HG02763 (cell line): ENCODE data around the gene E2F1.
"Not testable (repeated sequence)": the region's sequence is repeated elsewhere in the genome, so short reads cannot be mapped to it uniquely, and the experiment has no call there.

Experiments
- ATAC-seq: cut with Tn5 transposase; IDR thresholded peaks from one replicate; pipeline ENCODE4 v1.9.1; 2021; ENCODE audit warnings: mild to moderate bottlenecking, moderate library complexity; ENCODE audit not compliant: unreplicated experiment

E2F1 gene

GRCh38 chr20:33646191-33646590 is 40.0 kb downstream of the E2F1 start:
- ATAC-seq = no peak

DNA sequence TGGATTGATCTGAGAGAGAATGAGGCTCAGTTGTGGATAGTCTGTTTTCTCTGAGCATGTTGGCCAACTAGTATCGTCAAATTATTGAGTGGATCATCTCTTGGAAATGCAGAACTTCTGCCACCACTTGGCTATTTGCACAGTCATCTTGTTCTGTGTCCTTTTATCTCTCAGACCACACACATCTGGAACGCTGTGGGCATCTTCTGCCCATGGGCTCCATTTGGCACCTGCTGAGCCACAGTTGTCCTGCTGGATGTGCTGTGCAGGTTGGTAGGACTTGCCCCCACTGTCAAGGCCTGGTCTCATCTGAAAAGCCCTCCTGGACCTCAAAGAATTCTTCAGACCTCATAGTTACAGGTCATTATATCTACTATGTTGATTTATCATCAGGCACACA is 40.8 kb downstream of the E2F1 start:
- ATAC-seq = no peak

GRCh38 chr20:33645072-33645358 is 41.2 kb downstream of the E2F1 start:
- ATAC-seq = no peak

GRCh38 chr20:33644313-33645071 is 41.7 kb downstream of the E2F1 start:
- ATAC-seq = no peak

DNA sequence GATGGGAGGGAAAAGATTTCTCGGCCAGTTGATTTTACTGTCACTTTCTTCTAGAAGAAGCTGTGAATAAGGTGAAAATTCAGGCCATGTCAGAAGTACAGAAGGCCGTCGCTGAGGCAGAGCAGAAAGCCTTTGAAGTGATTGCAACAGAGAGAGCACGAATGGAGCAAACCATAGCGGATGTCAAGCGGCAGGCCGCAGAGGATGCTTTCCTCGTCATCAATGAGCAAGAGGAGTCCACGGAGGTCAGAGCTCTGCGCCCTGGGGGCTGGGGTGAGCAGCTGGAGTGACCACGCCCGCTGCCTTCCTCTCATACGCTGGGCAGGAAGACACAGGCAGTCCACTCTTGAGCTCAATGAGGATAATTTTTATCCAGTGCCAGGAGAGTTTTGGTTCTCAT is 45.9 kb downstream of the E2F1 start:
- ATAC-seq = no peak

- ATAC-seq = no peak
These were observed 49.4 kb downstream of the E2F1 start for GRCh38 chr20:33636776-33637175.

DNA sequence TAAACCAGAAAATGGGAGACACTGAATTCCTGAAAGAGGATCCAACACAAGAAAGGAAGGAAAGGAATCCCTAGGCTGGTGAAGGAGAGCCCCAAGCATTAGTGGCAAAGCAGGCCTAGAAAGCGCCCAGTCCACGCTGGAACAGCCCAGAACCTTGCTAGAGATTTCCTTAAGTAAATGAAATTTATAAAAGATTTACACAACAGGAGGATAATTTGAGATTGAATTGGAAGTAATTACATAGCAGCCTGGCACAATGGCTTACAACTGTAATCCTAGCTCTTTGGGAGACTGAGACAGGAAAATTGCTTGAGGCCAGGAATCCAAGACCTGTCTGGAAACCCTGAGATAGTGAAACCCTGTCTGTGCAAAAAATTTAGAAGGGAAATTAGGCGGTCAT is 50.8 kb downstream of the E2F1 start:
- no peak for ATAC-seq

- not testable (repeated sequence) for ATAC-seq
These were observed 54.3 kb downstream of the E2F1 start for GRCh38 chr20:33631910-33632309.

DNA sequence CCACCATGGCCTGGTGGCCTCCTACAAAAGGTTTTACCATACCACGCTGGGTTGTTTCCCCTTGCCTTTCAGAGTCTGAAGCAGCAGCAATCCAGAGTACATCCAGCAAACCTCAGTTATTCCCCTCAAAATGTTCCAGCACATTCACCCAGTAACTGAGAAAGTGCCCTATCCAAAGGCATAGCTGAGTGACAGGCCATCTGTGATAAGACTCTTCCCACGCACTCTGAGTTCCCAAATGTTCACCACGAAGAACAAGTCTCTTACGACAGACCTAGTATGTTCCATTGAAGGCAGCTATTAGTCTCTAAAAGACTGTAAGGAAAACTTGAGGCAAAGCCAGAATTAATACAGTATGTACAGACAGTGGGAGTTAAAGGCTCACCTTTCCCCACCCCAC is 55.7 kb downstream of the E2F1 start:
- ATAC-seq = no peak

GRCh38 chr20:33629979-33630378 is 56.2 kb downstream of the E2F1 start:
- no peak for ATAC-seq

- ATAC-seq = no peak
These were observed 56.7 kb downstream of the E2F1 start for GRCh38 chr20:33629533-33629932.

- ATAC-seq = no peak
These were observed 58.5 kb downstream of the E2F1 start for GRCh38 chr20:33627577-33628216.

GRCh38 chr20:33626190-33626589 is 60.0 kb downstream of the E2F1 start:
- no peak for ATAC-seq
